Neural crest cell (in vitro differentiated cells): ENCODE results near the gene UQCRQ. TPM values are rescaled to one million over a fixed set of nuclear protein-coding genes. Genes with fewer than 3 reads are reported as not detected.

Source experiments
- DNase-seq: peaks from one replicate; pipeline ENCODE4 v3.0.0; 2021; ENCODE audit warnings: low read depth, mixed read lengths, low spot score
- H3K27ac Mint-ChIP-seq: one replicate; pipeline ENCODE4 v1.8.0; 2021; ENCODE audit warnings: mild to moderate bottlenecking, mixed read lengths; ENCODE audit not compliant: unreplicated experiment
- H3K27me3 Mint-ChIP-seq: 2 replicates; pipeline ENCODE4 v1.8.0; 2021; ENCODE audit warnings: low read depth, mild to moderate bottlenecking, mixed read lengths
- H3K36me3 Mint-ChIP-seq: 2 replicates; pipeline ENCODE4 v1.8.0; 2021; ENCODE audit warnings: low read depth, mild to moderate bottlenecking, mixed read lengths
- H3K4me1 Mint-ChIP-seq: 2 replicates; pipeline ENCODE4 v1.8.0; 2021; ENCODE audit warnings: mixed read lengths
- H3K4me3 Mint-ChIP-seq: one replicate; pipeline ENCODE4 v1.8.0; 2021; ENCODE audit warnings: mild to moderate bottlenecking, mixed read lengths
- H3K9me3 Mint-ChIP-seq: 2 replicates; pipeline ENCODE4 v1.8.0; 2021; ENCODE audit warnings: mixed read lengths
- total RNA-seq: library from RNA; stranded (reverse); gene quantifications from 2 replicates; pipeline ENCODE4 v1.2.1, GENCODE V29; 2021
- TF ChIP-seq, protein P1 (sequence below): fragments of 200-600 bp; sonication (generic); conservative IDR thresholded peaks from 2 replicates; pipeline ENCODE4 v1.5.0; 2021; ENCODE audit warnings: antibody characterized with exemption, mild to moderate bottlenecking

UQCRQ gene
- total RNA-seq, 1 donor from 2014 or later = 293 TPM

DNA sequence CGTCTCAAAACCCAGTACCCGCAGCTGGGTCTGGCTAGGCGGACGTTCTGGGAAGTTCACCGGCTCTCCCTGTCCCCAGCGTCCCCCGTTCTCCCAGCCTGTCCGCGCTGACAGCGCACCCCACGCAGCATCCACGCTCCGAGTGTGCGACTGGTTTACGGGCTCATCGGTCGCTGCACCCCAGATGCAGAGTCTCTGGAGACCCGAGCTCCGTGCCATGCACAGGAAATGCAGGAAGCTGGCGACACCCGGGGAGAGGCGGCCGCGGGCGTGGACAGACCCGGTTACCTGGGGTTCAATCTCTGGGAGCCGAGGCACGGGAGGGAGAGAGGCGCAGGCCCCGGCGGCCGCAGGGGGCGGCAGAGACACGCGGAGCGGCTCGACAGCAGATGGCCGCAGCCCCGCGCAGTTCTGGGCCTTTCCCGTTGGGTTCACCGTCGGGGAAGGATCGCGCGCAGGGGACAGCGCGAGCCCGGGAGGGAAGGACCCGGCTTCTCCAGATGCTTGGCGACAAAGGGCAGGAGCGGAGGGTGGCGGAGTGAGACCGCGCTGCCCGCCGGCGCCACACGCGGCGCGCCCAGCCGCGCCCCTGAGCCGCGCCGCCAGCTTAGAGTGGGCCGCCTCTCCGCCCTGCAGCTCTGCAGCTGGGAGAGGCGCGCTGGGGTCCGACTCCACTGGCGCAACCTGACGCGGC lies 36.6 kb upstream of the UQCRQ start:
- H3K9me3 Mint-ChIP-seq = no peaks in the 10 kb centered on the region

DNA sequence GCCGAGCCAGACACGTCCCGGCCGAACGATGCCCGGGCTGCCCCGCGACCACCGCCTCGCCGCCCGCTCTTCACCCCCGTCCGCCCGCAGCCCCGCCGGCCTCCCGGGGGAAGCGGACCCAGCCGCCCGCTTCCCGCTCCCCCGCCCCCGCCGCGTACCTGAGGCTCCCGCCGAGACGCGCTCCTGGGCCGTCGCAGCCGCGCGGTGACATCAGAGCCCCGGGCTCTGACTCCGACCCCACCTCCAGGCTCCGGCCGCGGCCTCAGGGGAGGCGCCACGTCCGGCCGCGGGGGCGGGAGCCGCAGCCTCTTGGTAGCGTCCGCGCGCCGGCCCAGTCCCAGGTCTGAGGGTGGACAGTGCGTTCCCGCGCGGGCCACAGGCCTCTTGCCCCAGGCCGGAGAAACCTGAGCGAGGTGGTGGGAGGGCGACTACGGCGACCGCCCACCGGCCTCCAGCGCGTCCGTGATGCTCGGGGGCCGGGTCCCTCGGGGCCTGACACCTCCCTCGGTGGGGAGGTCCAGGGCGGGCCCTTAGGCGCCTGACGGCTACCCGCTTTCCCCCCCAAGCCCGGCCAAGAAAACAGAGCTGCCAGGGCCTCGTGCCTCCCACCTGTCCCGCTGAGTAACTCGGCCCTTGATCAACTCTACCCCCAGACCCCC lies 35.9 kb upstream of the UQCRQ start, which contains the start of gene SHROOM1:
Gene SHROOM1 (minus strand): TSS at position 212 of the 659 bp plus-strand sequence. CDS start 4,507 bp downstream, outside the sequence.
- TF ChIP-seq, protein P1, sequence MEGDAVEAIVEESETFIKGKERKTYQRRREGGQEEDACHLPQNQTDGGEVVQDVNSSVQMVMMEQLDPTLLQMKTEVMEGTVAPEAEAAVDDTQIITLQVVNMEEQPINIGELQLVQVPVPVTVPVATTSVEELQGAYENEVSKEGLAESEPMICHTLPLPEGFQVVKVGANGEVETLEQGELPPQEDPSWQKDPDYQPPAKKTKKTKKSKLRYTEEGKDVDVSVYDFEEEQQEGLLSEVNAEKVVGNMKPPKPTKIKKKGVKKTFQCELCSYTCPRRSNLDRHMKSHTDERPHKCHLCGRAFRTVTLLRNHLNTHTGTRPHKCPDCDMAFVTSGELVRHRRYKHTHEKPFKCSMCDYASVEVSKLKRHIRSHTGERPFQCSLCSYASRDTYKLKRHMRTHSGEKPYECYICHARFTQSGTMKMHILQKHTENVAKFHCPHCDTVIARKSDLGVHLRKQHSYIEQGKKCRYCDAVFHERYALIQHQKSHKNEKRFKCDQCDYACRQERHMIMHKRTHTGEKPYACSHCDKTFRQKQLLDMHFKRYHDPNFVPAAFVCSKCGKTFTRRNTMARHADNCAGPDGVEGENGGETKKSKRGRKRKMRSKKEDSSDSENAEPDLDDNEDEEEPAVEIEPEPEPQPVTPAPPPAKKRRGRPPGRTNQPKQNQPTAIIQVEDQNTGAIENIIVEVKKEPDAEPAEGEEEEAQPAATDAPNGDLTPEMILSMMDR = no peak
- H3K9me3 Mint-ChIP-seq = no peaks in the 10 kb centered on the region
- H3K4me1 Mint-ChIP-seq = peaks cover 16% of the 10 kb centered on the region
- H3K27me3 Mint-ChIP-seq = peaks cover 62% of the 10 kb centered on the region
- H3K27ac Mint-ChIP-seq = peak within 1 kb of the TSS; percentile 67
- H3K4me3 Mint-ChIP-seq = peak within 1 kb of the TSS; percentile 85
- no peak for DNase-seq
- no peaks in the 10 kb centered on the region for H3K36me3 Mint-ChIP-seq

More for the DNA sequence above, 36.6 kb upstream of the UQCRQ start:
- no peaks in the 10 kb centered on the region for H3K36me3 Mint-ChIP-seq
- peak overlapping the region; percentile 67 for H3K27ac Mint-ChIP-seq
- TF ChIP-seq, protein P1 = peak; percentile 88
- DNase-seq = peak; percentile 68
- H3K4me1 Mint-ChIP-seq = peaks cover 16% of the 10 kb centered on the region
- H3K27me3 Mint-ChIP-seq = peaks cover 65% of the 10 kb centered on the region
- peak overlapping the region; percentile 85 for H3K4me3 Mint-ChIP-seq

DNA sequence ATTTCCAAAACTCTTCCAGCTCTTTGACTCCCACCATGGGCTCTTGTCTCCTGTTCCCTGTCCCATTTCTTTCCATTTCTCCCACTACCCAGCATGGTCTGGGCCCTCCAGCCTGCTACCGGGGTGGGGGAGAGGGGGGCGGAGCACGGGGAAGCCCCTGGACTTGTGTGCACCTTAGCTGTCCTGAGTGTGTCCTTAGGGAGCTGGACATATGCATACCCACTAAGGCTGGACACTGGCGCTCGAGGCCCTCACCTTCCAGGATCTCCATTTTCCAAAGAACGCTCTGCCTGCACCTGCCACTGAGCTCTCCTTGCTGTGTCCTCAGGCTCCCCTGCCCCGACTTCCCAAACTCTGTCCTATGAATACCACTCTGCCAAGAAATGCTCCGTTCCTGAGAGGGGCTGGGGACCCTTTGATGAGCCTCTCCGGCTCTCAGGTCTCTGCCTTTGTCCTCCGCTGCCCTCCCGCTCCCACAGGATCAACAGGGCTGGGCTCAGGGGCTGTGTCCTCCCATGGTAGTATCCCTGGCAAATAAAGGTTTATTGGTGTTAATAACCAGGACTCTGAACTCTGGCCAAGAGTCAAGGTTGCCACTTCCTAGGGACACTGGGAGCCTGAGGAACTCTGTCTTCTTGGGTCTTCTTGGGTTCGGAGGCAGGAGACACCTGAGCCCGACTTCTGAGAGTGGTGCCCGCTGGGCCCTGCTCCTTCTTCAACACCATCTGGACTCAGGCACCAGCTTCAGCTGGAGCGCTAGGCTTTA lies 35.2 kb upstream of the UQCRQ start:
- no peak for DNase-seq
- Mint-ChIP-seq H3K4me1 (peaks cover 16% of the 10 kb centered on the region), H3K27me3 (peaks cover 58% of the 10 kb centered on the region), H3K4me3 (peak overlapping the region; percentile 81), H3K36me3 (no peaks in the 10 kb centered on the region), H3K27ac (no peak overlapping the region), H3K9me3 (no peaks in the 10 kb centered on the region)
- TF ChIP-seq, protein P1 = no peak

- no peak for DNase-seq
- Mint-ChIP-seq H3K4me1 (peaks cover 12% of the 10 kb centered on the region), H3K27ac (peak overlapping the region; percentile 7), H3K27me3 (peaks cover 44% of the 10 kb centered on the region), H3K36me3 (no peaks in the 10 kb centered on the region), H3K4me3 (peak overlapping the region; percentile 61), H3K9me3 (no peaks in the 10 kb centered on the region)
- TF ChIP-seq, protein P1 = no peak
Observed at GRCh38 chr5:132832612-132833011, 33.8 kb upstream of the UQCRQ start.

- H3K36me3 Mint-ChIP-seq = no peaks in the 10 kb centered on the region
- peaks cover 30% of the 10 kb centered on the region for H3K27me3 Mint-ChIP-seq
- TF ChIP-seq, protein P1 = no peak
- no peaks in the 10 kb centered on the region for H3K9me3 Mint-ChIP-seq
- H3K4me3 Mint-ChIP-seq = no peak overlapping the region
- H3K4me1 Mint-ChIP-seq = peaks cover 10% of the 10 kb centered on the region
- no peak overlapping the region for H3K27ac Mint-ChIP-seq
- no peak for DNase-seq
Observed at GRCh38 chr5:132834057-132834456, 32.4 kb upstream of the UQCRQ start.
